GM23338 (cell line): Measurements from ENCODE around the gene TMEM59L. TPM values are rescaled to one million over a fixed set of nuclear protein-coding genes. Genes with fewer than 3 reads are reported as not detected.

ENCODE experiments used
- ATAC-seq: fragments of 200-7000 bp; cut with Tn5 transposase; 3 replicates; pipeline ENCODE4 v1.9.1; 2020
- DNase-seq: peaks from one replicate; pipeline ENCODE4 v3.0.0-alpha.2; 2015; ENCODE audit warnings: low spot score
- H2AFZ ChIP-seq: fragments of 200-600 bp; sonication (generic); 2 replicates; pipeline ENCODE4 v1.8.0; 2016; ENCODE audit warnings: antibody characterized with exemption, mild to moderate bottlenecking, moderate library complexity
- H3F3A ChIP-seq: fragments of 200-600 bp; sonication (generic); replicated peaks from 2 replicates; pipeline ENCODE4 v1.8.0; 2017; ENCODE audit warnings: antibody characterized with exemption, mixed run types, low read depth
- H3K27ac ChIP-seq: fragments of 200-600 bp; sonication (generic); 2 replicates; pipeline ENCODE4 v1.6.1; 2016; ENCODE audit warnings: low read depth
- H3K27me3 ChIP-seq: fragments of 200-600 bp; sonication (generic); 2 replicates; pipeline ENCODE4 v1.8.0; 2016; ENCODE audit warnings: mild to moderate bottlenecking, mixed run types, moderate library complexity; ENCODE audit not compliant: insufficient read depth
- H3K36me3 ChIP-seq: fragments of 200-600 bp; sonication (generic); 2 replicates; pipeline ENCODE4 v1.8.0; 2016; ENCODE audit warnings: mild to moderate bottlenecking; ENCODE audit not compliant: insufficient read depth
- H3K4me1 ChIP-seq: fragments of 200-600 bp; sonication (generic); 2 replicates; pipeline ENCODE4 v1.8.0; 2016; ENCODE audit warnings: mild to moderate bottlenecking, moderate library complexity; ENCODE audit not compliant: insufficient read depth
- H3K4me2 ChIP-seq: fragments of 200-600 bp; sonication (generic); 2 replicates; pipeline ENCODE4 v1.7.1; 2017; ENCODE audit warnings: mixed run types
- H3K4me3 ChIP-seq: fragments of 200-600 bp; sonication (generic); 2 replicates; pipeline ENCODE4 v1.6.1; 2016; ENCODE audit warnings: mixed run types
- H3K79me2 ChIP-seq: fragments of 200-600 bp; sonication (generic); replicated peaks from 2 replicates; pipeline ENCODE4 v1.8.0; 2017; ENCODE audit warnings: mild to moderate bottlenecking; ENCODE audit not compliant: insufficient read depth
- H3K9me2 ChIP-seq: fragments of 200-600 bp; sonication (generic); 2 replicates; pipeline ENCODE4 v1.8.0; 2017; ENCODE audit not compliant: insufficient read depth
- H4K20me1 ChIP-seq: fragments of 200-600 bp; sonication (generic); replicated peaks from 2 replicates; pipeline ENCODE4 v1.8.0; 2017; ENCODE audit warnings: mild to moderate bottlenecking; ENCODE audit not compliant: insufficient read depth
- H3K27ac Mint-ChIP-seq: 2 replicates; pipeline ENCODE4 v1.8.0; 2020; ENCODE audit warnings: inconsistent platforms, mild to moderate bottlenecking, moderate library complexity, mixed read lengths
- H3K27me3 Mint-ChIP-seq: 3 replicates; pipeline ENCODE4 v1.8.0; 2022; ENCODE audit warnings: low read depth, mild to moderate bottlenecking, moderate library complexity, mixed read lengths, inconsistent platforms; ENCODE audit not compliant: insufficient read depth, poor library complexity
- H3K36me3 Mint-ChIP-seq: 3 replicates; pipeline ENCODE4 v1.8.0; 2021; ENCODE audit warnings: low read depth, mild to moderate bottlenecking, inconsistent platforms, moderate library complexity, mixed read lengths
- H3K4me1 Mint-ChIP-seq: 3 replicates; pipeline ENCODE4 v1.8.0; 2020; ENCODE audit warnings: mild to moderate bottlenecking, inconsistent platforms, mixed read lengths
- H3K4me3 Mint-ChIP-seq: 3 replicates; pipeline ENCODE4 v1.8.0; 2021; ENCODE audit warnings: moderate library complexity, mild to moderate bottlenecking, inconsistent platforms, mixed read lengths
- H3K9me3 Mint-ChIP-seq: 3 replicates; pipeline ENCODE4 v1.8.0; 2020; ENCODE audit warnings: moderate library complexity, mild to moderate bottlenecking, inconsistent platforms, mixed read lengths
- CREB1 ChIP-seq: fragments of 250-450 bp; sonication (Bioruptor Pico); IDR thresholded peaks from 2 replicates; pipeline ENCODE4 v1.5.0; 2020; ENCODE audit warnings: low read depth, mild to moderate bottlenecking, moderate library complexity
- CTCF ChIP-seq, 2 experiments: fragments of 200-600 bp in 1 of 2; sonication (generic) in 1 of 2; conservative IDR thresholded peaks; 2 replicates each; pipeline versions ENCODE4 v1.5.1 to v1.6.1; 2016 to 2017; ENCODE audit warnings: antibody characterized with exemption in 2 of 2, low read depth in 2 of 2, mild to moderate bottlenecking in 2 of 2, moderate library complexity in 1 of 2
- EZH2 ChIP-seq: fragments of 200-600 bp; sonication (generic); IDR thresholded peaks from one replicate; pipeline ENCODE4 v1.8.0; 2017; ENCODE audit warnings: antibody characterized with exemption, mild to moderate bottlenecking, low read depth; ENCODE audit not compliant: unreplicated experiment
- POLR2AphosphoS5 ChIP-seq: IDR thresholded peaks from 2 replicates; pipeline ENCODE4 v1.6.1; 2016; ENCODE audit warnings: antibody characterized with exemption, low read depth
- REST ChIP-seq: IDR thresholded peaks from one replicate; pipeline ENCODE4 v1.6.1; 2018; ENCODE audit warnings: antibody characterized with exemption; ENCODE audit not compliant: unreplicated experiment
- STAT1 ChIP-seq: IDR thresholded peaks from one replicate; pipeline ENCODE4 v1.6.1; 2016; ENCODE audit warnings: antibody characterized with exemption; ENCODE audit not compliant: unreplicated experiment
- ZNF331 ChIP-seq: fragments of 250-450 bp; sonication (Bioruptor Pico); IDR thresholded peaks from 2 replicates; pipeline ENCODE4 v1.5.0; 2020; ENCODE audit warnings: low read depth, mild to moderate bottlenecking, moderate library complexity
- polyA plus RNA-seq: library from polyadenylated mRNA; unstranded; fragments of >200 nt; fragmentation: Nextera tagmentation; extraction: Ambion mirVana; gene quantifications from 2 replicates; pipeline ENCODE4 v1.2.1, GENCODE V29; 2016
- total RNA-seq: library from RNA; depleted of rRNA; stranded (reverse); fragments of >200 nt; shearing (Covaris generic); gene quantifications from 2 replicates; pipeline ENCODE4 v1.2.3, GENCODE V29; 2014
- TF ChIP-seq, protein P1 (sequence below): IDR thresholded peaks from 2 replicates; pipeline ENCODE4 v1.6.1; 2016; ENCODE audit warnings: antibody characterized with exemption

TMEM59L gene
- total and polyA plus RNA-seq, 2 experiments from 2014 or later = 9.8 to 15.7 TPM

DNA sequence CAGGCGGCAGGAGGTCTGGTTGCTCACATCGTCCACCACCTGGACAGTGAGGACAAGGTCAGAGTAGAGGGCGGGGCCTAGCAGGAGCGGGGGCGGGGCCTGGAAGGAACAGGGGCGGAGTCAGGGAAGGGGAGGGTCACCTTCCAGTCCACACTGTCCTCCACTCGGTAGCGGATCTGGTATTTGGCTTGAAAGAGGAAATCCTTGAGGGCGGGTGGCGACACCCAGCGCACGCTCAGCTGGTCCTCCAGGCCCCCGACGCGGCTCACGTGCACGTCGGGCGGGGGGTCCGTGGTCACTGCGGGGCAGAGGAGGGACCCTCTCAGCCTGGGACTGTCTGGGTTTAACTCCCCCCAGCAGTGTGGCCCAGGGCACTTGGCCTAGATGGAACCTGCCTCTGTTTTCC is 15.9 kb upstream of the TMEM59L start:
- H3K27me3 Mint-ChIP-seq = peaks cover 48% of the 10 kb centered on the region

DNA sequence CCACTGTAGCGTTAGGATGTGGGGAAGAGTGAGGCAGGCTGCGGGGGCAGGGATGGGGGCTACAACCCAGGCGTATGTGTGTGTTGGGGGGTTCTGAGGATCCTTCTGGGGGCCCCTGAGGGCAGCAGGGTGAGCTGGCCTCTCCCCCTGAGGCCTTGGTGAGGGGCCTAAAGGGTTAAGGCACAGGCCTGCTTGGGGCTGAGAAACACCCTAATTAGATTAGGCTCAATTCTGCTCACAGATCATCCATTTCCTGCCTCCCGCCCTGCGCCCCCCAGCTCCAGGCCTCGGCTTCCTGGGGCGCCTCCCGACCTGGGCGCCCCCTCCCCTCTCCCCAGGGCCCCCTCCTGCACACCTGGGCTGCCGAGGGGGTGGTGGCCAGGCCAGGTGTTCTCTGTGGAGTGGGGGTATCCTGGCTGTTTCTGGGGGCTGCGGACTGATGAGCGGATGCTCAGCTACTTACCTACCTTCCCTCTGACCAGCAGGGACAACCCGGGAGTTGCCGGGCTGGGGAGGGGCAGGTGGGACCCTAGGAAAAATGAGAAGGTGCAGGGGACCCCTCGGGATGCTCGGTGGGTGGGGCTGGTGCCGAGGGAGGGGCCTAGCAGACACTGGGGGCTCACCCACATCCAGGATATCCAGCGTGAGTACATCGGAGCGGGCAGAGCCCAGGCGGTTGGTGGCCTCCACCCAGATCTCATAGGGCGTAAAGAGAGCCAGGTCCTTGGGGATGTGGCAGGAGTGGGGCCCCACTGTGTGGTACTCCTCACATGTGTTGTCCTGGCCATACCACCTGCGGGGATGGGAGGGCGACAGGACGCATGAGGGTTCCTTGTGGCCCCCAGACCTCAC is 14.6 kb upstream of the TMEM59L start:
- Histone ChIP-seq H3F3A (peaks cover 31% of the 10 kb centered on the region), H3K36me3 (no peaks in the 10 kb centered on the region), H3K79me2 (no peaks in the 10 kb centered on the region), H3K9me2 (no peaks in the 10 kb centered on the region), H3K27me3 (peaks cover 42% of the 10 kb centered on the region), H4K20me1 (0 out of 2 replicates have a peak, but pooled peaks cover 6% of the 10 kb centered on the region), H3K4me1 (peaks cover 46% of the 10 kb centered on the region), H3K4me3 (0 out of 2 replicates have a peak overlapping the region, but pooled peaks have one; percentile 10), H3K27ac (no peak overlapping the region), H3K4me2 (peak overlapping the region; percentile 68), H2AFZ (no peak overlapping the region)
- H3K27ac Mint-ChIP-seq = no peak overlapping the region
- DNase-seq = no peak
- TF ChIP-seq CREB1 (CRISPR knock-in tag) = no peak
- TF ChIP-seq EZH2 = no peak
- no peak for TF ChIP-seq ZNF331 (CRISPR knock-in tag)
- TF ChIP-seq REST = no peak
- TF ChIP-seq, protein P1, sequence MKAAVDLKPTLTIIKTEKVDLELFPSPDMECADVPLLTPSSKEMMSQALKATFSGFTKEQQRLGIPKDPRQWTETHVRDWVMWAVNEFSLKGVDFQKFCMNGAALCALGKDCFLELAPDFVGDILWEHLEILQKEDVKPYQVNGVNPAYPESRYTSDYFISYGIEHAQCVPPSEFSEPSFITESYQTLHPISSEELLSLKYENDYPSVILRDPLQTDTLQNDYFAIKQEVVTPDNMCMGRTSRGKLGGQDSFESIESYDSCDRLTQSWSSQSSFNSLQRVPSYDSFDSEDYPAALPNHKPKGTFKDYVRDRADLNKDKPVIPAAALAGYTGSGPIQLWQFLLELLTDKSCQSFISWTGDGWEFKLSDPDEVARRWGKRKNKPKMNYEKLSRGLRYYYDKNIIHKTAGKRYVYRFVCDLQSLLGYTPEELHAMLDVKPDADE = no peak
- no peak for TF ChIP-seq POLR2AphosphoS5
- TF ChIP-seq STAT1 = no peak
- H3K36me3 Mint-ChIP-seq = peaks cover 2% of the 10 kb centered on the region; the same call in 1 of the 3 replicates
- H3K27me3 Mint-ChIP-seq = peaks cover 57% of the 10 kb centered on the region
- H3K4me1 Mint-ChIP-seq = peaks cover 39% of the 10 kb centered on the region
- H3K4me3 Mint-ChIP-seq = no peak overlapping the region; the same call in 2 of the 3 replicates
- ATAC-seq = no peak
- H3K9me3 Mint-ChIP-seq = no peaks in the 10 kb centered on the region

More for the DNA sequence above, 15.9 kb upstream of the TMEM59L start:
- Histone ChIP-seq H3K36me3 (no peaks in the 10 kb centered on the region), H2AFZ (peak overlapping the region; percentile 43; the same call in 1 of the 2 replicates), H3K79me2 (no peaks in the 10 kb centered on the region), H3K27me3 (peaks cover 30% of the 10 kb centered on the region), H3F3A (peaks cover 37% of the 10 kb centered on the region), H4K20me1 (no peaks in the 10 kb centered on the region), H3K27ac (no peak overlapping the region), H3K4me3 (peak overlapping the region; percentile 40; the same call in 1 of the 2 replicates), H3K9me2 (no peaks in the 10 kb centered on the region), H3K4me1 (peaks cover 46% of the 10 kb centered on the region), H3K4me2 (peak overlapping the region; percentile 68)
- DNase-seq (peak; percentile 87), ATAC-seq (peak; percentile 44)
- Mint-ChIP-seq H3K4me3 (no peak overlapping the region), H3K9me3 (no peaks in the 10 kb centered on the region), H3K36me3 (peaks cover 4% of the 10 kb centered on the region; the same call in 2 of the 3 replicates), H3K27ac (no peak overlapping the region), H3K4me1 (peaks cover 40% of the 10 kb centered on the region)
- TF ChIP-seq CTCF (conservative IDR thresholded peaks at IDR 0.05; ENCODE audit: low read depth in 2 of 2) = no peak
- no peak for TF ChIP-seq EZH2
- TF ChIP-seq POLR2AphosphoS5 = peak; percentile 42; the same call in 1 of the 2 replicates
- TF ChIP-seq, protein P1 = no peak
